DOHH2 (cell line): ENCODE measurements around the gene NUP93.

Experiments
- EZH2phosphoT487 ChIP-seq: fragments of 200-600 bp; sonication (generic); IDR thresholded peaks from 2 replicates; pipeline ENCODE4 v1.6.1; 2017; ENCODE audit warnings: borderline replicate concordance, mild to moderate bottlenecking, antibody characterized with exemption, low read length, moderate library complexity, mixed read lengths
- TF ChIP-seq, protein P1 (sequence below): fragments of 200-600 bp; sonication (generic); IDR thresholded peaks from one replicate; pipeline ENCODE4 v1.5.1; 2014; ENCODE audit warnings: antibody characterized with exemption, mild to moderate bottlenecking, low read depth, low read length; ENCODE audit not compliant: poor library complexity, severe bottlenecking

DNA sequence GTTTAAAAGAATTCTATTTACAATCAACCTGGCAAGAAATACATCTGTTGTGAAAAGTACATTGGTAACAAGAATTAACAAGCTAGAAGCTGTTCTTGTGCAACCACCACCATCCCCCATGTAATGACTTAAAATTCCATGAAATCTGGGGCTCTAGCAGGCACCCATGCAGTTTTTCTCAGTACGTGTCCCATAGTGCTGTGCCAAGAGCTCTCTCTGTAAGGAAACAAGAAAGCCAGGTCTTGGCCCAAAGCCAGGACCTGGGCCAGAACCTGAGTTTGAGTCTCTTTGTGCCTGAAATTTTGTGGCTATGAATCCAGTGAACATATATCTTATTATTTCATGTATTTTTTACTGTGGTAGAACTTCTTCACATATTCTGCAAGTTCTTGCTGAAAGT is 46.6 kb downstream of the NUP93 start:
- TF ChIP-seq, protein P1, sequence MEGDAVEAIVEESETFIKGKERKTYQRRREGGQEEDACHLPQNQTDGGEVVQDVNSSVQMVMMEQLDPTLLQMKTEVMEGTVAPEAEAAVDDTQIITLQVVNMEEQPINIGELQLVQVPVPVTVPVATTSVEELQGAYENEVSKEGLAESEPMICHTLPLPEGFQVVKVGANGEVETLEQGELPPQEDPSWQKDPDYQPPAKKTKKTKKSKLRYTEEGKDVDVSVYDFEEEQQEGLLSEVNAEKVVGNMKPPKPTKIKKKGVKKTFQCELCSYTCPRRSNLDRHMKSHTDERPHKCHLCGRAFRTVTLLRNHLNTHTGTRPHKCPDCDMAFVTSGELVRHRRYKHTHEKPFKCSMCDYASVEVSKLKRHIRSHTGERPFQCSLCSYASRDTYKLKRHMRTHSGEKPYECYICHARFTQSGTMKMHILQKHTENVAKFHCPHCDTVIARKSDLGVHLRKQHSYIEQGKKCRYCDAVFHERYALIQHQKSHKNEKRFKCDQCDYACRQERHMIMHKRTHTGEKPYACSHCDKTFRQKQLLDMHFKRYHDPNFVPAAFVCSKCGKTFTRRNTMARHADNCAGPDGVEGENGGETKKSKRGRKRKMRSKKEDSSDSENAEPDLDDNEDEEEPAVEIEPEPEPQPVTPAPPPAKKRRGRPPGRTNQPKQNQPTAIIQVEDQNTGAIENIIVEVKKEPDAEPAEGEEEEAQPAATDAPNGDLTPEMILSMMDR: no peak
- no peak for TF ChIP-seq EZH2phosphoT487
